ENCODE data around the gene EYA2.

EYA2 gene

DNA sequence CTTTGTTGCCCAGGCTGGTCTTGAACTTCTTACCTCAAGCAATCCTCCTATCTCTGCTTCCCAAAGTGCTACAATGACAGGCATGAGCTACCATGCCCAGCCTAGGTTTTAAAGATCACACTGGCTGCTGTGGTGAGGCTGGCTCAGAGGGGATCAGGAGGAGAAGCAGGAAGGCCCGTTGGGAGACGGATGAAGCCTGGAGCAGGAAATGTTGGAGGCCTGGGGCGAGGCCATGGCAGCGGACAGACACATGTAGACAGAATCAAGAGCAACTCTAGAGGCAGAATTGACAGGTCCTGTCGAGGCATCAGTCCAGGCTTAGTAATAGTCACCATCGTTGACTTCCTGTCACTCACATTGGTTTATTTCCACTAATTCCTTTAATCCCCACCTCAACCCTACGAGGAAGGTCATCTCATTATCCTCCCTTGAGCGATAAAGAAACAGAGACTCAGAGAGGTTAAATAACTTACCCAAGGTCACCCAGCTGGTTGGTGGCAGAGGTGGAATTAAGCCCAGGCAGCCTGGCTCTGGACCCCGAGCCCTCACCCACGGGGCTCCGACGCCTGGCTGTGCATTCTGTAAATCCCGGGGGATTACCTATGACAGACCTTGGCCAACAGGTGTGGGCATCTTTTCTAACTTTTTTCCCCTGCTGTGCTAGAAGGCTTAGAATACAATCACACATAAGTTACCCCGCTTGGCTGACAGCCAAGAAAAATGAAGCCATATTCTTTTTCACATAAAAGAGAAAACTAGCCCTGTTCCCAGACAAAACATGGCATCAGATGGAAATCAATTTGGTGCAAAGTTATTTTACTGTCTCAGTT lies 113.4 kb downstream of the EYA2 start:
- DNase-seq (ENCODE audit: low read depth, low spot score), result no peak

DNA sequence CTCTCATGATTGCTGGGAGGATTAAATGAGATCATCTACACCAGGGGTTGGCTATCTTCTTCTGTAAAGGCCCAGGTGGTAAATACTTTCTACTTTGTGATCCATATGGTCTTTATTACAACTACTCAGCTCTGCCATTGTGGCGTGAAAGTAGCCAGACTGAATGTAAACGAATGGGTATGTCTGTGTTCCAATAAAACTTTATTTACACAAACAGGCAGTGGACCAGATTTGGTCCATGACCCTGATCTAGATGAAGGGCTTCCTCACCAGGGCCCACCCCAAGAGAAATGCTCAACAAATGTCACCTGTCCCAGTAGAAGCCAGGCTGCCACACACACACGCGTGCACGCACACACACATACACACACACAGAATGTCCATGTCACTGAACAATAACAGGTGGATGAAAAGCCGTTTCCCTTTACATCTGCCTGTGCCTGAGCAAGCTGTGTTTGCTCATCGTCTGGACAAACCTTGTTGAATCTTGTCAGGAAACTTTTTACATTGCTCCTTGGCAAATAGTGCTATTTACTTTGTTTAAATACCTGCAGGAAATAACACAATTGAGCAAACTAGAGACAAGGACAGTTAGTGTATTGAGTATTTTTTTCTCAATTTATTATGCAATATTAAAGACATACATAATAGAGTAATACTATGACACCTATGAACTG lies 114.3 kb downstream of the EYA2 start:
- no peak for DNase-seq (ENCODE audit: low read depth, low spot score)

DNA sequence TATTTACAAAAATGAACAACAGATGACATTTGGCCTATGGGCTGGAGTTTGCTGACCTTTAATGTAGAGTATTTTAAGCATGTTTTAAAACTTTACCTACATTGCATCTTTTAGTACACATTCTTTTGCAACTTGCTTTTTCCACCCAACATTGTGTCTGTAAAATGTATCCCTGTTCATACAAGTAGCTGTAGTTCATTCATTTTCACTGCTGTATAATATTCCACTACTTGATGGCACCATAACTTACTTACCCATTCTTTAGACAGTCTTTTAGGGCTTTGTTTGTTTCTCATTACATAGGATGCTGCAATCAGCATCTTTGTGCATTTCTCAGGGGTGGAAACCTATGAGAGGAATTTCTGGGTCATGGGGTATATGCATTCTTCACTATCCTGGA lies 115.1 kb downstream of the EYA2 start:
- no peak for DNase-seq (ENCODE audit: low read depth, low spot score)

DNA sequence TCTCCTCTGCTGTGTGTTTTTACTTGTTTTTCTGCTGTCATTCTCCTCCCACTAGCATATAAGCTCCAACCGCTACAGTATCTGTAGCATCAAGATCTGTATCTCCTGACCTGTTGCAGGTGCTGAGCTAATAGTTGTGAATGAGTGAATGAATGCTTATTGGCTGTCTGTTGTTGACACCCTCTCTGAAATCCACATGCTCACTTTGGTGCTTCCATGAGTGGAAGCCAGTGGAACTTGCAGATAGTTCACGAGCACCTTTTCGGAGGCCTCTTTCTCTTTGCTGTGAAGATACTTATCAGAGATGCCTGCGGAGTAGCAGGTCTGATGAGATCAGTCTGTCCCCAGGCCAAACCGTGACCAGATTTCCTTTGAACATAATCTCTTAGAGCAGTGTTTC lies 117.3 kb downstream of the EYA2 start:
- DNase-seq (ENCODE audit: low read depth, low spot score), result no peak

DNA sequence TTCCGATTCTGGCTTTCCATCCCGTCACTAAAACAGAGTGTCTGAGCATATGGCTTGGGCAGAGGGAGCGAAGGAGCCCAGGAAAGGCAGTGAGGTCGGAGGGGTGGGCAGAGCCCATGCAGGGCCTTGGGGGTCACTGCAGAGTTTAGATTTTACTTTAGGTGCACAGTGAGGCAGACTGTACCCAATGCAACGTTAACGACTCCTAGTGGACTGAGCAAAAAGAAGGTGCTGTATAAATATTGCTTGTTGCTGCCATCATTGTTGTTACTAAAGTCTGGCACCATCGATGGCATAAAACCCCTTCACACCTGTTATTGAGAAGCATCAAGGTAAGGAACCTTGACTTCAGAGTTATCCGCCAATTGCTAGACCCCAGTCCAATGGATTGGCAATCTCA lies 119.0 kb downstream of the EYA2 start:
- DNase-seq (ENCODE audit: low read depth, low spot score), result no peak

DNA sequence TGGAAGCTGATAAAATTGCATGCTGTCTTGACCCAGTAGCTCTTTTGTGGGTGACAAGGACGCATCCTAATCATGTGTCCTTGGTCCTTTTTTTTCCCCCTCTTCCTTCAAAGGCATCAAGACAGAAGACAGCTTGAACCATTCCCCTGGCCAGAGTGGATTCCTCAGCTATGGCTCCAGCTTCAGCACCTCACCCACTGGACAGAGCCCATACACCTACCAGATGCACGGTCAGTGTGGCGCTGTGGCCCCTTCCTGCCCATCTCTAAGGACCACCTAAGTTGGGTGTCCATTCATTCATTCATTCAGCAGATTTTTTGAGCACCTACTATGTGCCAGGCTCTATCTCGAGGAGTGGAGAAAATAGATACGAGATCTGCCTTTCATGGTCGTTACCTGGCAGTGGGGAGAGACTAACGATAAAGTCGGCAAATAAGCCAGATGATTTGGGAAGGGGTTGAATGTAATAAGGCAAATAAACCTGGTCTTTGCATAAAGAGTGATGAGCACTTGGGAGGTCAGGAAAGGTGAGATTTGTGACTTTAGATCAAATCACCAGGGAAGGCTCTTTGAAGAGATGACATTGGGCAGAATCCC lies 121.5 kb downstream of the EYA2 start:
- DNase-seq (ENCODE audit: low read depth, low spot score), result no peak

DNA sequence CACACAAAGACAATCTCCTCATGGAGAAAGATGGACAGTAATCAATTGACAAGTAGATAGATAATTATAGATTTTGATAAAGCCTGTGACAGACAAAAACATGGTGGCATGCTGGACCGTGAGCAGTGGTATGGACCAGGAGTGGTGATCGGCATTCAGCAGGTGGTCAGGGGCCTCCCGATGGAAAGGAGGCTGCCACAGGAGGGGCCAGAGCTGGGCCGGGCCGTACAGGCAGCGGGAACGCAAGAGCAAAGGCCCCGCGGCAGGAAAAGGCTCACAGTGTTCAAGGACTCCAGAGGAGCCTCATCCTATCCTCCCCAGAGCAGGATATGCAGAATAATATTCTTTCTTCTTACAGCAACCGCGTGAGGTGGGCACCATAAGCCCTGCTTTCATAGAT lies 123.7 kb downstream of the EYA2 start:
- no peak for DNase-seq (ENCODE audit: low read depth, low spot score)

DNA sequence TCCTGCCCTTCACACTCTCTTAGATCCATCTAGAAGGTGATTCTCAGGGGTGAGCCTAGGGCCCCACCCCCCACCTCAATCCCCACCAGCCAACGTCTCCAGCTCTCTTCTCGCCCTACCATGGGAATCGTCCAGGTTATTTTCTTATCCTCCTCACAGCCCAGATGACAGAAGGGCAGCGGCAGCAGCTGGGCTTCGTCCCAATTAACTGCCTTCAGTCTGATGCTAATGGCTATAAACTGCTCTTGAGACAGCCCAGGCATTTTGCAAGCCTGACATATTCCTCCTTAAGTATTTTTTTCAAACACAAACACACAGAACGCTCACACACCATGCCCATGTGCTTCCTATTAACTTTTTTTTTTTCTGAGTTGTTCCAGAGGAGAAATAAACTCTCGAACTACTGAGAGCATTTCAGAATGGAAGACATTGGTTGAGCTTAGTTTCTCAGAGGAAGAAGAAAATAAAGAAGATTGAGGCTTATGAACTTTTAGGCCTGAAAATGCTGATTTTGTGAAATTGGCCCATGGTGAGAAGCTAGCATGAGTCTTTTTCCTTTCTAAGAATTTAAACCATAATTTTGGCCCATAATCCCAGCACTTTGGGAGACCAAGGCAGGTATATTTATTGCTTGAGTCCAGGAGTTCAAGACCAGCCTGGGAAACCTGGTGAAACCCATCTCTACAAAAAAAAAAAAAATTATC lies 124.6 kb downstream of the EYA2 start:
- DNase-seq (ENCODE audit: low read depth, low spot score), result no peak

DNA sequence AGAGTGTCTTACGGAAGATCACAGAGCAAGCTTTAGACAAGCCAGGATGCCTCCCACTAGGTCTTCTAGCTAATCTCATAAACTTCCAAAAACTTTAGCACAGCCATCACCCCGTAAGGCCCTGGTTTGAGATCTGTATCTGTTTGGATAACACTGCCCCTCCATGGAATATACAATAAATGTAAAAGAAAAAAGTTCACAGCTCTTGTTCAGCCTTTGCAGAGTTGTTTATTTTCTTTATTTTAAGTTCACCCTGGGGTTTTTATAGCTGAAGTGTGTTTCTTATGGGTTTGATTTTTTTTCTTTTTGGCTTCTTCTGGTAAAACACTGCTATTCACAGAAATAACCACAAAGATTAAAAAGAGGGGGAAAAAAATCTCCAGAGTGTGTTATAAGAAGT lies 125.6 kb downstream of the EYA2 start:
- DNase-seq (ENCODE audit: low read depth, low spot score), result no peak

DNA sequence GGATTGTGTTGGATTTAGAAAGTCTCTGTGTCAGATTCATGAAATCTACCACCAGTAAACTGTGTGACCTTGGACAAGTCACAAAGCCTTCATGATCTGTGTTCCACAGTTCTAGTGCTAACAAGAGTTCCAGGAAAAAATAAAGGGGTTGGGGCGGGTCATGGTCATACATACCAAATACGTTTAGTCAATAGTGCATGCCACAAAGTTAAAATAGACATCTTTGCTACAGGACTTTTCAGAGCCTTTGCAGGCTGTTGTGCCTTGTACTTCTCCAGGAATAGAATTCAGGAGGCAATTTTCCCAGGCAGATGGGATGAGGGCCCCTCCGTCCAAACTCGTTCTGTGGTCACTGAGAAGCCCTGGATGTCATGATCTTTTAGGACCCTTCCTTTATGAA lies 127.2 kb downstream of the EYA2 start:
- DNase-seq (ENCODE audit: low read depth, low spot score), result no peak

DNA sequence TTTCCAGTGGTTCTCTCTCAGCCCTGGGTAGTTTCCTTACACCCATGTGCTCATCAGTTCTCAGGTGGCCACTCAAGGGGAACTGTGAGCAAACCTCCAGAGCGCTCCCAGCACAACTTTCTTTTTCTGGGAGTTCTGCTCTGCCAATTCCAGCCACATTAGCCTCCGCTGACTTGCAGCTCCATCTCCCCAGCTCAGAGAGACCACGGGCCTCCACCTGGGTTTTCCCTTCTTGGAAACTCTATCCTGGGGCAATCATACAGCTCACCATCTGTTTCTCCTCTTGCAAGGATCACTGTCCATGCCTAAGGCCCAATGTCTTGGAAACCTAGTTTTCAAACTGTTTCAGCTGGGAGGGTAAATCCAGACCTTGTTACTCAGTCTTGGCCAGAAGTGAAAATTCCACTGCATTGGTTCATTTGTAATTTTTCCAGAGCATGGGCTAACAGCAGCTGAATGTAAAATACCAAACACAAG lies 129.9 kb downstream of the EYA2 start:
- DNase-seq (ENCODE audit: low read depth, low spot score), result no peak

DNA sequence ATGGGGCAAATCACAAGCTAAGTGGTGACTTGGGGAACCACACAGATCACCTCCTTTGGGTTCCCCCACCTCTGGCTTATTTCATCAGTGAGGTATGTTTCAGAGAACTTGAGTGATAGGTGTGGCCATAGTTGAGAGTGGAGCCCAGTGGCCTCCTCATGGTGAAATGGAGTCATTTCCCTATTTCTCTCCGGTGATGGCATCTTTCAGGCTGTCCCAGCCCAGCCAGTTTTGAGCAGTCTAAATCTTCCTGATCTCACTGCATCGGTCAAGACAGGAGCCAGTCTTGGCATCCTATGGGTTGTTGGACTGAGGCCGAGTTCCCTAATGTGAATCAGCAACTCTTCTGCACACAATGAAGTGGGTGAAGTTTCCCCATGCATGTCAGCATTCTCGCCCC lies 132.4 kb downstream of the EYA2 start:
- no peak for DNase-seq (ENCODE audit: low read depth, low spot score)

DNA sequence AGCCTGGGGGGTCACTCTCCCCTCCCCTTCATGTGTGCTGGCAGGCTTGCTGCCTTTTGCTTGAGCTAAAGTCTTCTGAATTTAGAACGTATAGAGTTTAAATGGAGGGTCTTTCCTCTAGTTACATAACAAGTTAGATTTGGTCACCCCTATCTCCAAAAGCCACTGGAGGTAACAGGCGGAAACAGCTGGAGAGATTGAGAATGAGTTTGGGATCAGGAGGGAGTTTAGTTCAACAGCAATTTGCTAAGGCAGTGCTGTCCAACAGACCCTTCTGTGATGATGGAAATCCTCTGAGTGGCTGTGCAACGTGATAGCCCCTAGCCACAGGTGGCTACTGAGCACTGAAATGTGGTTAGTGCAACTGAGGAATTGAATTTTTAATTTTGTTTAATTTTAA lies 132.8 kb downstream of the EYA2 start:
- DNase-seq (ENCODE audit: low read depth, low spot score), result no peak

DNA sequence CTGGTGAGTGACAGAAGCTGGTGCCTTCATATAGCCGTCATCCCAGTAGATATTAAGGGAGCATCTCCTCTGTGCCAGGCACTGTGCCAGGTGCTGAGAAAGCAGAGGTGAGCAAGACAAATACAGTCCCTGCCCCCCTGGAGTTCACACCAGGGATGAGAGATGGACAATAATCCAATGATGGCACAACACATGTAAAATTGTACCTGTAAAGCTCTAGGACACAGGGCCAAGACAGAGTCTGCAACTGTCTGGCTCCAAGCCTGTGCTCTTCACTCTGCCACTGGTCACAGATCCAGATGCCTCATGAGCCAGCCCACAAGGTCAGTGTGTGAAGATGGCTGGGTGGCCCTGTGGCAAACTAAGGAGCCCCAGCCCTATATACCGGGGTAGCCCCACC lies 133.8 kb downstream of the EYA2 start:
- no peak for DNase-seq (ENCODE audit: low read depth, low spot score)

DNA sequence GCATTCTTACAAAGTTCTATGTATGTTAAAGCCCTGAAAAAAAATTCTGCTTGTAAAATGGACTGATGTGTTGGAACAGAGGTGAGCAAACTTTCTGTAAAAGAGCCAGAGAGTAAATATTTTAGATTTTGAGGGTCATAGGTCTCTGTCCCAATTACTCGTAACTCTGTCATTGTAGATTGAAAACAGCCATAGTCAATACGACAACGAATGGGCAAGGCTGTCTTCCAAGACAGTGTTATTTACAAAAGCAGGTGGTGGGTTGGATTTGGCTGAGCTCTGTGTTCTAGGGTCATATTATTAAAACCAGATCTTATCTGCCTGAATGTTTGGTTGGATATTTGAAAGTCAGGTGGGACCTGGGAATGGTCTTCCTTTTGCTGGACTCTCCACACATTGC lies 135.2 kb downstream of the EYA2 start:
- DNase-seq (ENCODE audit: low read depth, low spot score), result no peak

DNA sequence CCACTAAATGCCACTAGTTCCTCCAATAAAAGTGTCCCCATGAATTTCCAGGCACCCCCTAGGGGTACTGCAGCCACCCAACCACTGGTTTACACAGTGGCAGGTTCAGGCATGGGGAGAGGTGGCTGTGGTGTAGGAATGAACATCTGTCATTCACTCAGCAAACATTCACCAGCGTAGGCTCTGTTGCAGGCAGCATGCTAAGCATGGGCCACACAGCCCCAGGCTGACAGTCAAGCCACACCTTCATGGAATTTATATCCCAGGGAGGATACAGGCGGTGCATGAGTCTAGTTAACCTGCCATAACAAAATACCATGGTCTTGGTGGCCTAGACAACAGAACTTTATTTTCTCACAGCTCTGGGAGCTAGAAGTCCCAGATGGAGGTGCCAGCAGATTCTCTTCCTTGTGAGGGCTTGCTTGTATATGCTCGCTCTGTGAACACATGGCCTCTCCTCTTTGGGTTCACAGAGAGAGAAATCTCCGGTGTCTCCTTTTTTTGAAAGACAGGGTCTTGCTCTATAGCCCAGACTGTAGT lies 135.7 kb downstream of the EYA2 start:
- DNase-seq (ENCODE audit: low read depth, low spot score), result no peak

DNA sequence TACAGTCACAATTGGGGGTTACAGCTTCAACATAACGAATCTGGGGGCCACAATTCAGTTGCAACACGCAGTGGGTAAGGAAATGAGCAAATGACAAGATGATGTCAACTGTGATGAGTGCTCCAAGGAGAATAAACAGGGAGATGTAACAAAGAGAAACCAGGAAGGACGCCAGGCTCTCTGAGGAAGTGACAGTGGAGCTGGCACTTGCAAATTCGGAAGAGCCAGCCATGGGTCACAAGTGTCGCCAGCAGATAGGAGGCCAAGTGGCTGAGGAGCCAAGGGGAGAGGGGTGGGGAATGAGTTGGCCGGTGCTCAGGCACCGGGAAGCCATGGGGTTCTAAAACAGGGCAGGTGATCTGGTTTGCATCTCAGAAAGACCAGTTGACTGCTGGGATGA lies 136.4 kb downstream of the EYA2 start:
- DNase-seq (ENCODE audit: low read depth, low spot score), result no peak

DNA sequence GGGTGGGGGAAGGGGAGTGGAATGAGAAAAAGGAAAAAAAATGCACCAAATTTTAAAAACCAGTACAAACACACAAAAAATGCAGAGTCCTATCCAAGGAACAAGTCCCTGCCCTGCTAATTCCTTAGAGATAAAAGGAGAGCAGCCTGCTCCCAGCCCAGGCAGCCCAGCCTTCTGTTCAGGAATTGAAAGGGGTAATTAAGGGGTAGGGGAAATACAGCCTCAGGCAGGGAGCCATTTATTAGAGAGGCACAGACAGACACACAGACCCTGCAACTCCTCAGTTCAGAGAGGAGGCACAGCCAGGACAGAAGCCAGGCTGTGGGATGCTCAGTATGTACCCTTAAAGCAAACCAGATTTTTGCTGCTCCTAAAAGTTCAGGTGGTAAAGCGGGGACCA lies 137.2 kb downstream of the EYA2 start:
- DNase-seq (ENCODE audit: low read depth, low spot score), result no peak

DNA sequence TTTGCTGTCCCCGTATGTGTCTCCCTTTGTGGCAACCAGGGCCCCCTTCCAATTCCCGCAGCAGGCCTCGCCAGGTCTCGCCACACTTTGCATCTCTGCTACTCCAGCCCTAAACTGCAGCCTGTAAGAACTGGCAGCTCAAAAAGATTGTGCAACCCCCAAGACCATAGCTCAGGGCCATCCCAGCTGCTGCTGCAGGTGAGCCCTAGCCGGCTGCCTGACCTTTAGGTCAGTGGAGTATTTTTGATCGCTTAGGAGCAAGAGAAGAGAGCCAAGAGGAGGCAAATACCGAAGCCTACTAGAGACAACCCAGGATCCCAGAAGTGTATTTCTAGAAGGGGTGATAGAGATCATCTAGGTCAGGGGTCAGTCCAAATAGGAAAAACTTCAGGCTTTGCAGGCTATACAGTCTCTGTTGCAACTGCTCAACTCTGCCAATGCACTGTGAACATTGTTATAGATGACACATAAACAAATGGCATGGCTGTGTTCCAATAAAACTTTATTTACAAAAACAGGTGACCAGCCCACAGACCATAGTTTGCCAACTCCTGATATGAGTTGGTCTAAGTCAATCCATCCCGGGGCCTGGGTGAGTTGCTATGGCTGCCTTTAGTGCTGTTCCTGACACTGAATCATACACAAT lies 138.4 kb downstream of the EYA2 start:
- no peak for DNase-seq (ENCODE audit: low read depth, low spot score)

DNA sequence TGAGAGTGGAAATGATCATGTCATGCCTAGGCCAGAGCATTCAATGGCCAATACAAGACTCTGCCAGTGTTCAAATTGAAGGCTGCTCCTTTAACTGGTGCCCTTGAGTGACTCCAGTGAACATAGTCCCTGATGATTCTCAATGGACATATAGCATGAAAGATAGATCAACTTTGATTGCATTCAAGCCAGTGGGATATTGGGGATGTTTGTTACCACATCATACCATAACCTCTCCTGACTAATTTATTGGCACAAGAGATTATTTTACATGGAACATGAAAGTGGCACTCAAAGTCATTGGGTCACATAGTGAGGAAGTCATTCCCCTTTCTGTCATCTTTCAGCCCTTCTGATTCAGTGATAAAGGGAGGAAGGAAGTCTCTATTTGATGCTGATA lies 139.0 kb downstream of the EYA2 start:
- no peak for DNase-seq (ENCODE audit: low read depth, low spot score)

DNA sequence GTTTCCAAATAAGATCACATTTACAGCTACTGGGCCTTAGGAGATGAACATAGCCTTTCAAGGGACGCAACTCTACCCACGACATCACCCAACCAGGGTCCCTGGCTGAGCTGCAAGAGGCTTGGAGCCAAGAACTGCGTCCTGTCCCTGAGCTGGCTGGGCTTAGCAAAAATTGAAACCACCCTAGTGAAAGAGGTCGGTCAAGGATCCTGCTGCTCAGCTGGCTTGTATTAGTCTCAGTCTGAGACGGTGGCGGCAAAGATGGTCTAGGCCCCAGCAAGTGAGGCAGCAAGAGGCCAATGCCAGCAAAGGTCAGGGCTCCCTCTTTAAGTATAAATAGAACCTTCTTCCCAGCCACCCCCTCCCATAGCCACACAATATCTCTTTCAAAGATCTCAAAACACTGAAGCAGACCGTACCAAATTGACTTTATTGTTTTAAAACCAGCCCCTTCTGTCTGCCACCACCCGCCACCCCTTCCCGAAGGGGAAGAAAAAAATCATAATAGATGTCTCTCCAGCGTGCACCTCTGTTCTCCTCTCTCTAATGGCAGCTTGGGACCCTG lies 140.5 kb downstream of the EYA2 start:
- no peak for DNase-seq (ENCODE audit: low read depth, low spot score)
